GM13976 (cell line): Measurements from ENCODE around the gene ASTN1.

Experiments
- DNase-seq: peaks from one replicate; pipeline ENCODE4 v3.0.0; 2012; ENCODE audit warnings: low spot score
- in situ Hi-C: fragments of 300-500 bp; cut with MboI; formaldehyde crosslinking; loops from one replicate; pipeline ENCODE4 v1.12.0; 2022; ENCODE audit warnings: low sequenced_read_pairs, mixed read lengths, inconsistent platforms; ENCODE audit not compliant: unreplicated experiment
- TF ChIP-seq, protein P1 (sequence below): IDR thresholded peaks from 2 replicates; pipeline ENCODE4 v1.5.1; 2012; ENCODE audit warnings: borderline replicate concordance, mild to moderate bottlenecking; ENCODE audit not compliant: insufficient read depth; ENCODE audit errors: extremely low read depth, missing control alignments, control extremely low read depth

The ASTN1 gene

DNA sequence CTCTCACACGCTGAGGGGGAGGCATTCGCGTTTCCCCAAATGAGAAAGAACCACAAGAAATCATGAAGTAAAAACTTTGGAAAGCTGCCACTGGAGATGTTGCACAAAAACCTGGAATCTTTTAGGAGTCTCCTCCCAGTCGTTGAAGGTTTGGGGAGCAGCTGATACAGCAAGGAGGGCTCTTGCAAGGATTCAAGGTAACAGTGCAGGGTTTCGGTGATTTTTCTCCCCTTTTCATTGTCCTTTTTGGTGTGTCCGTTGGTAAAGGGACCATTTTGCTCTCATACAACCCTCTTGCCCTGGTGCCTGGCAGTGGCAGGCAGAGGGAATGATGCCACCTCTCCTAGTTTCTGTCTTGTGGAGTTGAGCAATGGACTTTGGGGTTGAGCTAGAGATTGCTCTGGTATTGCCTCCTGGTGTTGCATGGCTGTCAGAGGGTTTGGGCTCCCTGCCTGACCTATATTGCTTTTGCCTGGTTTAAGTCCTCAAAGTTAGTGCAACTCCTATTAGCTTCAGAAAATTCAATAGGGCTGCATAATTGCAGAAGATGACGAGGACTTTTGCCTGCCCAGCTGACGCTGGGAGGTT is 7.1 kb upstream of the ASTN1 start:
- TF ChIP-seq, protein P1, sequence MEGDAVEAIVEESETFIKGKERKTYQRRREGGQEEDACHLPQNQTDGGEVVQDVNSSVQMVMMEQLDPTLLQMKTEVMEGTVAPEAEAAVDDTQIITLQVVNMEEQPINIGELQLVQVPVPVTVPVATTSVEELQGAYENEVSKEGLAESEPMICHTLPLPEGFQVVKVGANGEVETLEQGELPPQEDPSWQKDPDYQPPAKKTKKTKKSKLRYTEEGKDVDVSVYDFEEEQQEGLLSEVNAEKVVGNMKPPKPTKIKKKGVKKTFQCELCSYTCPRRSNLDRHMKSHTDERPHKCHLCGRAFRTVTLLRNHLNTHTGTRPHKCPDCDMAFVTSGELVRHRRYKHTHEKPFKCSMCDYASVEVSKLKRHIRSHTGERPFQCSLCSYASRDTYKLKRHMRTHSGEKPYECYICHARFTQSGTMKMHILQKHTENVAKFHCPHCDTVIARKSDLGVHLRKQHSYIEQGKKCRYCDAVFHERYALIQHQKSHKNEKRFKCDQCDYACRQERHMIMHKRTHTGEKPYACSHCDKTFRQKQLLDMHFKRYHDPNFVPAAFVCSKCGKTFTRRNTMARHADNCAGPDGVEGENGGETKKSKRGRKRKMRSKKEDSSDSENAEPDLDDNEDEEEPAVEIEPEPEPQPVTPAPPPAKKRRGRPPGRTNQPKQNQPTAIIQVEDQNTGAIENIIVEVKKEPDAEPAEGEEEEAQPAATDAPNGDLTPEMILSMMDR = no peak
- in situ Hi-C loops = no loop called here
- no peak for DNase-seq

DNA sequence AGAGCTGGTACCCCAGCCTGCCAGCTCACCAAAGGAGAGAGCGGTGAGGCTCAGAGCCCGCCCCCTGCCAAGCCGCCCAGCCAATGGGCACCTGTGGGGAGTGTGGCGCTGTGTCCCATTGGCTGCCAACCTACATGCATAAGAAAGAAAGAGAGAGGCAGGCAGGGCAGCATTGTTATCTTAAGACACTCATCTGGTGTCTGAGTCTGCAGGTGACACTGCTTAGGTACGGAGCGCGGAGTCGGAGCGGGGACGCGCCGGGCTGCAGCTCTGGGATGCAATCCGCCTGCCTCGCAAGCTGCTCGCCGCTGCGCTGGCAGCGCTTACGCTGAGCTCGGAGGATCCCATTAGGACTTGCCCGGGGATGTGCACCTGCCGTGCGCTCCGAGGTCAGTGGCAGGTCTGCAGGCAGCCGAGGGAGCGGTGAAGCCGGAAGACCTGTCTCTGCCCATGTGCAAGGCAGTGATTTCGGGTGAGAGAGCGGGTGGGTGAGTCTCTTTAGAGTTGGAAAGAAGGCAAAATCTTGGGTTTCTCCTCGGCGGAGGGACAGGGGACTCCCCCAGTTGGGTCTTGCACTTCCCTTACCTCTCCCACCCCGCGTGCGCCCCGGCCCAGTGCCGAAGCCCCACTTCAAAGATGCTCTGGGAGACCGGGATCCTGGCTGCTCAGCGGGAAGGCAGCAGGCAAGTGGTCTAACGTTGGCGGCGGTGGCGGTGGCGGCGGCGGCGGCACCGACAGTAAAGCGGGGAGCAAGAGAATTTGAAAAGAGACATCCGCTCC is 6.4 kb upstream of the ASTN1 start, which contains the start of gene BRINP2:
TSS of gene BRINP2 (plus strand) at position 203 of the 780 bp plus-strand sequence. CDS start 58,919 bp downstream, outside the sequence.
- in situ Hi-C loops = no loop called here
- no peak for DNase-seq
- TF ChIP-seq, protein P1 = no peak

DNA sequence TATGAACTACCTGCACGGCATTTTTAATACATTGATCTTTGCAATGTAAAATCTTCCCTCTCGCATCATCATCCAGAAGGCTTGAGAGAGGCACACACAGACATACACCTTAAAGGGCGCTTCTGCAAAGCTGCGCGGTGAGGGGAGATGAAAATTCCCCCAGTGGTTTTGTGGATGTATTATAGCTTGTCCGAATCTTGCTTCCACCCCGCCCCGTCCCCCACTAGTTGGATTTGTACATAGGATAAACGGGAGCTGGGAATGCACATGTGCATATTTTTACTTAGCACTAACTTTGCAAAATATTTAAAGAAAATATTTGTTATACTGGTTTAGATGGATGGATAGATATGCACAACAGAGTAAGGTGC is 542 bp upstream of the ASTN1 start:
- in situ Hi-C loops = no loop called here

DNA sequence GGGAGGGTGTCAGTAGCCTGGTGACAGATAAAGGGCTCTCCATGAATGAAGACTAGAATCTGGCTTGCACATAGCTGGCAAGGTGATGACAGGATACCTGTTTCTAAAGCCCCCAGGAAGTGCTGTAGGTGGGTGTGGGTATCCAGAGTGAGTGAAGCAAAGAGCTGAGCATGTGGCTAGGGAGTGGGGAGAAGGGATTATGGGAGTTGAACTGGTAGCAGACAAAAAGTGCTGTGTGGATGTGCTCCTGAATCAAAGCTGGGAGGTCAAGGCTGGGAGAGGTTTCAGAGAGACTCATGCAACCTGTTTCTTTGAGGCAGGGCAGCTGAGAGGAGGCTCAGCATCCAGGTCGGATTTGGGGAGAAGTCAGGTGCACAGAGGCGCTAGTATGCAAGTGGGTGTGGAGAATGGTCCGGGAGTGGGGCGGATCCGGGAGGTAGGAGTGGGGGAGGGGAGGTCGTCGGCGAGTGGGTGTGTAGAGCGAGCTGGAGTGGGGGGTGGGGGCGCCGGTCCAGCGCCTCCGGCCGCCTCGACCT is 600 bp downstream of the ASTN1 start:
- in situ Hi-C loops = no loop called here
- DNase-seq = no peak
- TF ChIP-seq, protein P1 = no peak

More for the DNA sequence above, 542 bp upstream of the ASTN1 start:
- TF ChIP-seq, protein P1 = no peak
- no peak for DNase-seq

DNA sequence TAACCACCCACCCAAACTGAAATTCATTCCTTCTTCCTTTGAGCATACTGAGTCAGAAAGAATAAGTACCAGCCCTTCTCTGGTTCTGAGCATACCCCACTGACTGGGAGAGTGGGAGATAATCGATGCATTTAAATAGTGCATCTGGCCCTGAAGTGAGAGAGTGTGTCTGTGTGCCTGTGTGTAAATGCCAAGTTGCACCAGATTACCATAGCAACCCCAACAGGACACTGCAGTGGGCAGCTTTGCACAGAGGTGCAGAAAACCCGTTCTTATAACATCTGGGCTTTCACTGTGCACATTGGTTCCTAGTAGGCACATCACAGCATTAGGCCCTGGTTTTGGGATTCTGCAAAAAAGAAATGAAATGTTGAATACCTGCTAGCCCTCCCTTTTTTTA is 2.3 kb downstream of the ASTN1 start:
- TF ChIP-seq, protein P1 = no peak
- in situ Hi-C loops = no loop called here
- no peak for DNase-seq

DNA sequence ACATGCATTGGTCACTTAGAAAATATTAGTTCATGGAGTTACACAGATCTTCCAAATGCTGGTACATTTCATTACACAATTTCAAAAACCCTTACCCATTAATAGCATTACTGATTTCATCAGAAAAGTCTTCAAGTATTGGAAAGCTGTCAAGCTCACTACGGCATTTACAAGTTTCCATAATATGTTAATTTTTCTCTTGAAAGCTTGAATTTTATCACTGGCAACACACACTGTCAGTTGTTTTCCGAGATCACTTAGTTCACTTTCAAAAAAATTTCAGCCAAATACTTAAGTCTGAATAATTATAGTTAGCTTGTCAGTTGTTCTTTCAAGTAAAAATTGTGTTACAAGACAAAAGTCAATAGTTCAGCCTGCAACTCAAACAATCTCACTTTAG is 18.0 kb downstream of the ASTN1 start:
- in situ Hi-C loops = no loop called here
- TF ChIP-seq, protein P1 = no peak
- no peak for DNase-seq
